ENCODE data around the gene LKAAEAR1. TPM values are rescaled to one million over a fixed set of nuclear protein-coding genes. Genes with fewer than 3 reads are reported as not detected.

Gene LKAAEAR1
- total and polyA plus RNA-seq, 2 of the 13 experiments (the other 11 are each of a cell fraction or from before 2014, with no cell fraction given): not detected

GRCh38 chr20:64083378-64083803 lies 807 bp downstream of the LKAAEAR1 start (continued):
- no peak for TF ChIP-seq ZBTB1 (CRISPR knock-in tag; IDR thresholded peaks at IDR 0.05; ENCODE audit: borderline replicate concordance)
- TF ChIP-seq PCBP2 (optimal IDR thresholded peaks at IDR 0.05; ENCODE audit: low read depth, low read length, poor library complexity, severe bottlenecking): no peak
- TF ChIP-seq ZFP1 (CRISPR knock-in tag; IDR thresholded peaks at IDR 0.05): no peak
- no peak for TF ChIP-seq ARNT (IDR thresholded peaks at IDR 0.05)
- TF ChIP-seq MXI1 (IDR thresholded peaks at IDR 0.05; ENCODE audit: borderline replicate concordance, low read depth, low read length): no peak; the same call in 2 of the 3 replicates
- TF ChIP-seq ZNF282 (IDR thresholded peaks at IDR 0.05; ENCODE audit: partially characterized antibody): no peak
- TF ChIP-seq NFAT5 (CRISPR knock-in tag; IDR thresholded peaks at IDR 0.05): no peak
- no peak for TF ChIP-seq NFE2 (CRISPR knock-in tag; IDR thresholded peaks at IDR 0.05)
- TF ChIP-seq KLF9 (CRISPR knock-in tag; IDR thresholded peaks at IDR 0.05; ENCODE audit: low read depth): no peak
- no peak for TF ChIP-seq HDAC6 (IDR thresholded peaks at IDR 0.05; ENCODE audit: low read depth, low read length)
- TF ChIP-seq MBNL3 (CRISPR knock-in tag; conservative IDR thresholded peaks at IDR 0.05): no peak
- TF ChIP-seq BCL6 (CRISPR knock-in tag; IDR thresholded peaks at IDR 0.05): peak; percentile 7; the same call in 1 of the 2 replicates
- TF ChIP-seq TSC22D2 (CRISPR knock-in tag; IDR thresholded peaks at IDR 0.05; ENCODE audit: borderline replicate concordance): no peak
- no peak for TF ChIP-seq TBX3 (IDR thresholded peaks at IDR 0.05; ENCODE audit: borderline replicate concordance)
- TF ChIP-seq REPIN1 (CRISPR knock-in tag; IDR thresholded peaks at IDR 0.05; ENCODE audit: borderline replicate concordance, low read depth): no peak
- TF ChIP-seq KLF16 (CRISPR knock-in tag; IDR thresholded peaks at IDR 0.05): 0 out of 4 replicates have a peak, but pooled peaks of 1 of the 2 experiments have one; percentile 33
- no peak for TF ChIP-seq FOXA1 (IDR thresholded peaks at IDR 0.05)
- no peak for TF ChIP-seq FOXA1 (CRISPR knock-in tag; IDR thresholded peaks at IDR 0.05)
- no peak for TF ChIP-seq ZFAT (CRISPR knock-in tag; conservative IDR thresholded peaks at IDR 0.05)
- no peak for TF ChIP-seq ZHX1 (CRISPR knock-in tag; IDR thresholded peaks at IDR 0.05; ENCODE audit: low read depth)
- TF ChIP-seq FOSL1 (CRISPR knock-in tag; IDR thresholded peaks at IDR 0.05; ENCODE audit: borderline replicate concordance): no peak
- peak; percentile 82 for TF ChIP-seq KDM2A (CRISPR knock-in tag; IDR thresholded peaks at IDR 0.05; ENCODE audit: borderline replicate concordance, low read depth)

All from HepG2 (cell line).